HepG2 (cell line): Measurements from ENCODE around the gene UBE2B. TPM values are rescaled to one million over a fixed set of nuclear protein-coding genes. Genes with fewer than 3 reads are reported as not detected.

ENCODE experiments used
- HMGXB4 ChIP-seq, 2 experiments: sonication (generic) in 1 of 2; formaldehyde crosslinking in 1 of 2; IDR thresholded peaks; 2 replicates each; pipeline versions ENCODE4 v1.4.0 to v1.6.1; 2018 to 2020; ENCODE audit warnings: missing genetic modification reagents in 2 of 2, borderline replicate concordance in 1 of 2, low read depth in 1 of 2, mild to moderate bottlenecking in 1 of 2, missing biosample characterization in 1 of 2
- JUNB ChIP-seq: sonication (generic); formaldehyde crosslinking; IDR thresholded peaks from 2 replicates; pipeline ENCODE4 v1.8.0; 2022; ENCODE audit warnings: missing genetic modification reagents, mild to moderate bottlenecking, borderline replicate concordance
- KDM5B ChIP-seq: sonication (generic); formaldehyde crosslinking; IDR thresholded peaks from 2 replicates; pipeline ENCODE4 v1.4.0; 2020; ENCODE audit warnings: missing genetic modification reagents, mild to moderate bottlenecking, borderline replicate concordance
- KMT2A ChIP-seq: sonication (generic); formaldehyde crosslinking; IDR thresholded peaks from 2 replicates; pipeline ENCODE4 v1.4.0; 2020; ENCODE audit warnings: missing genetic modification reagents
- NR2F2 ChIP-seq: IDR thresholded peaks from 2 replicates; pipeline ENCODE4 v1.6.1; 2012; ENCODE audit warnings: low read depth, inconsistent platforms, borderline replicate concordance
- ONECUT2 ChIP-seq: sonication (generic); formaldehyde crosslinking; IDR thresholded peaks from 2 replicates; pipeline ENCODE4 v1.4.0; 2020; ENCODE audit warnings: missing genetic modification reagents
- PHF8 ChIP-seq: sonication (generic); formaldehyde crosslinking; IDR thresholded peaks from 2 replicates; pipeline ENCODE4 v1.5.0; 2020; ENCODE audit warnings: missing genetic modification reagents
- POLR2A ChIP-seq, 2 experiments: IDR thresholded peaks; 2 replicates each; pipeline ENCODE4 v1.6.1; 2011; ENCODE audit warnings: low read depth in 2 of 2, low read length in 2 of 2, mild to moderate bottlenecking in 1 of 2, moderate library complexity in 1 of 2; ENCODE audit not compliant: insufficient read depth in 1 of 2
- SAP130 ChIP-seq: IDR thresholded peaks from 2 replicates; pipeline ENCODE4 v1.6.1; 2016; ENCODE audit warnings: low read depth
- SRSF4 ChIP-seq: fragments of 200-400 bp; formaldehyde crosslinking; IDR thresholded peaks from one replicate; pipeline ENCODE4 v1.6.1; 2018; ENCODE audit warnings: mild to moderate bottlenecking, low read depth, low read length, moderate library complexity; ENCODE audit not compliant: poor library complexity, severe bottlenecking
- TBX2 ChIP-seq: sonication (generic); formaldehyde crosslinking; IDR thresholded peaks from 2 replicates; pipeline ENCODE4 v1.5.0; 2020; ENCODE audit warnings: missing genetic modification reagents, mild to moderate bottlenecking, borderline replicate concordance
- TIGD3 ChIP-seq: sonication (generic); formaldehyde crosslinking; IDR thresholded peaks from 2 replicates; pipeline ENCODE4 v1.5.1; 2020; ENCODE audit warnings: mild to moderate bottlenecking, missing genetic modification reagents, borderline replicate concordance
- ZBTB37 ChIP-seq: sonication (generic); formaldehyde crosslinking; IDR thresholded peaks from 2 replicates; pipeline ENCODE4 v1.4.0; 2020; ENCODE audit warnings: mild to moderate bottlenecking, missing genetic modification reagents
- ZNF333 ChIP-seq: sonication (generic); formaldehyde crosslinking; IDR thresholded peaks from 2 replicates; pipeline ENCODE4 v1.4.0; 2020; ENCODE audit warnings: mild to moderate bottlenecking, missing genetic modification reagents, borderline replicate concordance
- ZNF430 ChIP-seq: sonication (generic); formaldehyde crosslinking; IDR thresholded peaks from 2 replicates; pipeline ENCODE4 v1.9.0; 2021; ENCODE audit warnings: mild to moderate bottlenecking, missing genetic modification reagents
- ZNF441 ChIP-seq: sonication (generic); formaldehyde crosslinking; IDR thresholded peaks from 2 replicates; pipeline ENCODE4 v1.7.0; 2021; ENCODE audit warnings: missing genetic modification reagents, borderline replicate concordance
- ZNF510 ChIP-seq: sonication (generic); formaldehyde crosslinking; IDR thresholded peaks from 2 replicates; pipeline ENCODE4 v1.4.0; 2020; ENCODE audit warnings: low read depth, mild to moderate bottlenecking, missing genetic modification reagents
- ZNF543 ChIP-seq: sonication (generic); formaldehyde crosslinking; IDR thresholded peaks from 2 replicates; pipeline ENCODE4 v1.4.0; 2020; ENCODE audit warnings: mild to moderate bottlenecking, missing genetic modification reagents
- ZNF547 ChIP-seq: sonication (generic); formaldehyde crosslinking; IDR thresholded peaks from 2 replicates; pipeline ENCODE4 v1.5.1; 2020; ENCODE audit warnings: mild to moderate bottlenecking, missing genetic modification reagents
- ZNF558 ChIP-seq: sonication (generic); formaldehyde crosslinking; IDR thresholded peaks from 2 replicates; pipeline ENCODE4 v1.9.0; 2022; ENCODE audit warnings: mild to moderate bottlenecking, missing genetic modification reagents, borderline replicate concordance
- polyA plus RNA-seq, 8 experiments: library from polyadenylated mRNA; depleted of rRNA in 3 of 8; stranded (reverse) in 7 of 8; unstranded in 1 of 8; fragments of >200 nt; fragmentation: Illumina TruSeq in 4 of 8; extraction: Trizol in 4 of 8; gene quantifications; 2 replicates each; pipeline versions ENCODE4 v1.2.1 to v1.2.3, GENCODE V29; 2011 to 2016; ENCODE audit warnings: low read depth in 4 of 8, missing spikeins in 1 of 8, mixed read lengths in 1 of 8; ENCODE audit not compliant: insufficient read depth in 1 of 8
- total RNA-seq, 5 experiments: library from RNA; depleted of rRNA; stranded (reverse); fragments of >200 nt; fragmentation: Illumina TruSeq; extraction: Trizol; gene quantifications; 2 replicates each; pipeline ENCODE4 v1.2.3, GENCODE V29; 2016; ENCODE audit warnings: low read depth in 1 of 5

Gene UBE2B
- total and polyA plus RNA-seq, 2 of the 13 experiments (the other 11 are each of a cell fraction or from before 2014, with no cell fraction given), result 25.2 to 56.0 TPM

- 0 out of 2 replicates have a peak, but pooled peaks have one; percentile 1 for TF ChIP-seq TBX2 (CRISPR knock-in tag)
- no peak for TF ChIP-seq SRSF4
- peak; percentile 82; the same call in 1 of the 2 replicates for TF ChIP-seq ZNF333 (CRISPR knock-in tag)
- TF ChIP-seq ZNF510 (CRISPR knock-in tag), result 0 out of 2 replicates have a peak, but pooled peaks have one; percentile 13
- 0 out of 2 replicates have a peak, but pooled peaks have one; percentile 35 for TF ChIP-seq ZNF543 (CRISPR knock-in tag)
- peak in 1 of 2 experiments; percentile 52; a peak in 2 of 4 replicates for TF ChIP-seq HMGXB4 (CRISPR knock-in tag; IDR thresholded peaks at IDR 0.05; ENCODE audit: borderline replicate concordance in 1 of 2, low read depth in 1 of 2)
- TF ChIP-seq PHF8 (CRISPR knock-in tag), result 0 out of 2 replicates have a peak, but pooled peaks have one; percentile 6
- 0 out of 2 replicates have a peak, but pooled peaks have one; percentile 26 for TF ChIP-seq ZNF441
- peak; percentile 35 to 59; a peak in 2 of 4 replicates for TF ChIP-seq POLR2A (IDR thresholded peaks at IDR 0.05; ENCODE audit: insufficient read depth in 1 of 2, low read depth in 2 of 2, low read length in 2 of 2)
- TF ChIP-seq TIGD3 (CRISPR knock-in tag), result 0 out of 2 replicates have a peak, but pooled peaks have one; percentile 5
- peak; percentile 38; the same call in 1 of the 2 replicates for TF ChIP-seq KMT2A (CRISPR knock-in tag)
- TF ChIP-seq ONECUT2, result no peak
- TF ChIP-seq ZNF430 (CRISPR knock-in tag), result peak; percentile 63; the same call in 1 of the 2 replicates
- TF ChIP-seq ZNF547, result 0 out of 2 replicates have a peak, but pooled peaks have one; percentile 70
- no peak for TF ChIP-seq JUNB (CRISPR knock-in tag)
- peak; percentile 31; the same call in 1 of the 2 replicates for TF ChIP-seq ZBTB37
- TF ChIP-seq ZNF558 (CRISPR knock-in tag), result no peak
- peak; percentile 41; the same call in 1 of the 2 replicates for TF ChIP-seq SAP130
- TF ChIP-seq NR2F2, result no peak
- TF ChIP-seq KDM5B (CRISPR knock-in tag), result peak; percentile 5; the same call in 1 of the 2 replicates
Observed at GRCh38 chr5:134371834-134372340, 518 bp downstream of the UBE2B start (continued).
